Body of pancreas (tissue), 4 donors: ENCODE data around the gene PAWR. TPM values are rescaled to one million over a fixed set of nuclear protein-coding genes. Genes with fewer than 3 reads are reported as not detected.
"Not testable (repeated sequence)": the region's sequence is repeated elsewhere in the genome, so short reads cannot be mapped to it uniquely, and the experiment has no call there.

Experiments
- ATAC-seq: fragments of 150-250 bp; one replicate; pipeline ENCODE4 v1.9.1; 2016
- DNase-seq, 4 donors: peaks; one replicate each; pipeline ENCODE4 v3.0.0-alpha.2; 2019
- H3K27ac ChIP-seq, 4 donors: fragments of 200-600 bp; sonication (generic); 1 replicate in 3 of 4; 2 replicates in 1 of 4; pipeline versions ENCODE4 v1.5.1 to v1.6.1; 2016 to 2019; ENCODE audit warnings: mild to moderate bottlenecking in 1 of 4, mixed read lengths in 1 of 4, moderate library complexity in 1 of 4
- H3K27me3 ChIP-seq, 2 donors: fragments of 200-600 bp; sonication (generic); one replicate each; pipeline ENCODE4 v1.6.0; 2016; ENCODE audit warnings: mild to moderate bottlenecking in 1 of 2
- H3K36me3 ChIP-seq, 2 donors: fragments of 200-600 bp; sonication (generic); replicated peaks in 1 of 2; 2 replicates each; pipeline ENCODE4 v1.5.1; 2016; ENCODE audit warnings: low read depth in 2 of 2; ENCODE audit not compliant: insufficient read depth in 1 of 2
- H3K4me1 ChIP-seq: fragments of 200-600 bp; sonication (generic); one replicate; pipeline ENCODE4 v1.6.0; 2016
- H3K4me3 ChIP-seq, 2 donors: fragments of 200-600 bp; sonication (generic); 1 replicate in 1 of 2; 2 replicates in 1 of 2; pipeline ENCODE4 v1.5.1; 2016 to 2019
- H3K9me3 ChIP-seq, 3 donors: fragments of 200-600 bp; sonication (generic); 1 replicate in 2 of 3; 2 replicates in 1 of 3; pipeline ENCODE4 v1.5.1; 2016
- CTCF ChIP-seq, 7 experiments: fragments of 450-650 bp in 4 of 7; fragments of 200-600 bp in 3 of 7; sonication (generic) in 3 of 7; IDR thresholded peaks; one replicate each; pipeline ENCODE4 v1.5.1; 2016 to 2019; ENCODE audit warnings: antibody characterized with exemption in 7 of 7
- POLR2A ChIP-seq, 3 donors: fragments of 450-650 bp; IDR thresholded peaks; one replicate each; pipeline ENCODE4 v1.6.1; 2016; ENCODE audit warnings: antibody characterized with exemption in 3 of 3, mild to moderate bottlenecking in 2 of 3
- WGBS, 2 donors: methylation state at CpG; one replicate each; pipeline ENCODE4 v1.1.5; 2017; 5-methylcytosine and 5-hydroxymethylcytosine counted together
- intact Hi-C: fragments of 100-400 bp; cut with DNase I; formaldehyde crosslinking; loops from one replicate; pipeline ENCODE4 v1.15.1; 2023
- total RNA-seq, 2 donors: library from RNA; depleted of rRNA; stranded (reverse); fragments of >200 nt; gene quantifications; one replicate each; pipeline ENCODE4 v1.1.0, GENCODE V29; 2016

The PAWR gene
- total RNA-seq, 2 donors from 2014 or later: 19.8 to 49.0 TPM

- Histone ChIP-seq H3K27me3 (no peaks in the 10 kb centered on the region), H3K9me3 (no peaks in the 10 kb centered on the region), H3K4me3 (no peak overlapping the region), H3K27ac (peak overlapping the region; percentile 42 to 86 (median 60)), H3K4me1 (peaks cover 43% of the 10 kb centered on the region), H3K36me3 (no peaks in the 10 kb centered on the region)
- TF ChIP-seq POLR2A (IDR thresholded peaks at IDR 0.05): no peak
- no peak for TF ChIP-seq CTCF (IDR thresholded peaks at IDR 0.05)
- ATAC-seq (no peak), DNase-seq (no peak)
- intact Hi-C loops: no loop called here
Observed at GRCh38 chr12:79548610-79548924, 142.2 kb downstream of the PAWR start.

GRCh38 chr12:79547735-79548609 lies 142.8 kb downstream of the PAWR start:
- DNase-seq (peak; percentile 51 to 65 (median 54)), ATAC-seq (peak; percentile 58)
- peaks cover 43% of the 10 kb centered on the region for H3K4me1 ChIP-seq
- H3K4me3 ChIP-seq: no peak overlapping the region
- TF ChIP-seq POLR2A (IDR thresholded peaks at IDR 0.05) (no peak), CTCF (IDR thresholded peaks at IDR 0.05) (peak in 6 of 7 experiments; percentile 47 to 77 (median 64))
- H3K36me3 ChIP-seq: no peaks in the 10 kb centered on the region
- no peaks in the 10 kb centered on the region for H3K9me3 ChIP-seq
- peak overlapping the region; percentile 42 to 86 (median 60) for H3K27ac ChIP-seq
- intact Hi-C loops: no loop called here
- 42% methylated on average over 8 of the region's 8 CpGs for WGBS, 2 donors
- H3K27me3 ChIP-seq: no peaks in the 10 kb centered on the region

GRCh38 chr12:79547044-79547734 lies 143.6 kb downstream of the PAWR start:
- DNase-seq: peak; percentile 28 to 64 (median 42)
- H3K9me3 ChIP-seq: no peaks in the 10 kb centered on the region
- no peaks in the 10 kb centered on the region for H3K36me3 ChIP-seq
- intact Hi-C loops: no loop called here
- peak overlapping the region; percentile 4 to 86 (median 60) for H3K27ac ChIP-seq
- peak; percentile 87 for ATAC-seq
- no peak overlapping the region for H3K4me3 ChIP-seq
- 33 to 42% methylated on average over 5 of the region's 5 CpGs for WGBS, 2 donors
- H3K4me1 ChIP-seq: peaks cover 43% of the 10 kb centered on the region
- TF ChIP-seq CTCF (IDR thresholded peaks at IDR 0.05): no peak
- no peak for TF ChIP-seq POLR2A (IDR thresholded peaks at IDR 0.05)
- H3K27me3 ChIP-seq: no peaks in the 10 kb centered on the region

- no peak overlapping the region for H3K4me3 ChIP-seq
- intact Hi-C loops: no loop called here
- no peaks in the 10 kb centered on the region for H3K36me3 ChIP-seq
- H3K27ac ChIP-seq: peak overlapping the region in 3 of 4 donors; percentile 58 to 86 (median 63)
- 78 to 81% methylated on average over 5 of the region's 5 CpGs for WGBS, 2 donors
- ATAC-seq (no peak), DNase-seq (no peak)
- TF ChIP-seq CTCF (IDR thresholded peaks at IDR 0.05) (no peak), POLR2A (IDR thresholded peaks at IDR 0.05) (no peak)
- H3K27me3 ChIP-seq: no peaks in the 10 kb centered on the region
- no peaks in the 10 kb centered on the region for H3K9me3 ChIP-seq
- H3K4me1 ChIP-seq: peaks cover 43% of the 10 kb centered on the region
Observed at GRCh38 chr12:79546466-79547043, 144.2 kb downstream of the PAWR start.

- 42 to 64% methylated on average over 3 of the region's 3 CpGs for WGBS, 2 donors
Observed at GRCh38 chr12:79544439-79544838, 146.3 kb downstream of the PAWR start.

More at GRCh38 chr12:79544439-79544838, 146.3 kb downstream of the PAWR start:
- H3K4me1 ChIP-seq: peaks cover 30% of the 10 kb centered on the region
- H3K4me3 ChIP-seq, H3K36me3 ChIP-seq, ATAC-seq, DNase-seq, H3K27ac ChIP-seq, H3K9me3 ChIP-seq, intact Hi-C loops, H3K27me3 ChIP-seq: not testable (repeated sequence)
